Heart right ventricle (tissue), 16 donors: ENCODE measurements around the gene OBP2B. TPM values are rescaled to one million over a fixed set of nuclear protein-coding genes. Genes with fewer than 3 reads are reported as not detected.

ENCODE experiments used
- ATAC-seq, 8 donors: fragments of 200-7000 bp; cut with Tn5 transposase; one replicate each; pipeline ENCODE4 v1.9.1; 2020; ENCODE audit warnings: mild to moderate bottlenecking in 8 of 8, moderate library complexity in 8 of 8, moderate number of reproducible peaks in 1 of 8
- DNase-seq, 2 donors: peaks; one replicate each; pipeline ENCODE4 v3.0.0-alpha.2; 2020
- H3K27ac ChIP-seq, 10 donors: fragments of 200-600 bp; sonication (generic) in 2 of 10; one replicate each; pipeline versions ENCODE4 v1.5.0 to v1.8.0; 2020 to 2022; ENCODE audit warnings: mild to moderate bottlenecking in 3 of 10
- H3K27me3 ChIP-seq, 7 donors: fragments of 200-600 bp; one replicate each; pipeline ENCODE4 v1.8.0; 2021 to 2022; ENCODE audit warnings: mild to moderate bottlenecking in 2 of 7
- H3K36me3 ChIP-seq, 9 donors: fragments of 200-600 bp; sonication (generic) in 1 of 9; one replicate each; pipeline versions ENCODE4 v1.5.0 to v1.8.0; 2020 to 2022; ENCODE audit warnings: mild to moderate bottlenecking in 2 of 9
- H3K4me1 ChIP-seq, 9 donors: fragments of 200-600 bp; sonication (generic) in 1 of 9; one replicate each; pipeline versions ENCODE4 v1.5.0 to v1.8.0; 2020 to 2022; ENCODE audit warnings: mild to moderate bottlenecking in 4 of 9
- H3K4me3 ChIP-seq, 10 donors: fragments of 200-600 bp; sonication (generic) in 2 of 10; one replicate each; pipeline versions ENCODE4 v1.5.0 to v1.8.0; 2020 to 2022; ENCODE audit warnings: mild to moderate bottlenecking in 7 of 10, moderate library complexity in 2 of 10
- H3K9me3 ChIP-seq, 11 donors: fragments of 200-600 bp in 10 of 11; sonication (generic) in 2 of 11; one replicate each; pipeline versions ENCODE4 v1.5.0 to v1.8.0; 2013 to 2022; ENCODE audit warnings: mild to moderate bottlenecking in 2 of 11, control low read depth in 1 of 11, moderate library complexity in 1 of 11
- WGBS, 2 donors: extraction: QIAGEN DNeasy Blood & Tissue Kit; methylation state at CpG; one replicate each; pipeline ENCODE4 v1.1.7; 2013; ENCODE audit warnings: inconsistent platforms in 1 of 2; 5-methylcytosine and 5-hydroxymethylcytosine counted together
- intact Hi-C, 10 donors: fragments of 100-400 bp; cut with DNase I; formaldehyde crosslinking; loops; one replicate each; pipeline versions ENCODE4 v1.11.1 to v1.14.2; 2022
- polyA plus RNA-seq, 2 donors: library from polyadenylated mRNA; stranded (reverse); fragments of 200-250 nt; gene quantifications; one replicate each; pipeline ENCODE4 v1.2.3, GENCODE V29; 2013
- total RNA-seq, 10 donors: library from RNA; stranded (reverse); fragmentation: NEBNext Ultra II Directional in 3 of 10; extraction: Animal tissue kit (Norgen Biotek cat#: 25700) in 3 of 10; gene quantifications; one replicate each; pipeline versions ENCODE4 v1.2.1 to v1.2.4, GENCODE V29; 2021 to 2023
- TF ChIP-seq, protein P1 (sequence below), 9 donors: fragments of 200-600 bp; sonication (generic) in 2 of 9; IDR thresholded peaks; one replicate each; pipeline versions ENCODE4 v1.5.0 to v1.8.0; 2021 to 2022; ENCODE audit warnings: antibody characterized with exemption in 9 of 9, mild to moderate bottlenecking in 5 of 9, moderate library complexity in 1 of 9
- donor health status: Arrhythmogenic right ventricular cardiomyopathy.
- donor health status: ischemic (EF 13 %, LVEDD 7.1; RV severe dilation, severe dysfunction).
- donor health status: healthy with polysubstance abuse.
- donor health status: DM: no; HTN: yes; CAD: no.
- donor health status: DM: no; HTN: no; CAD: no.
- donor health status: ischemic (EF 25% LVEDD 6.9; RV normal size, moderate dysfunction).
- donor health status: ischemic (EF 25% LVEDD 5.7; RV mildly dilated, moderate dysfunction).
- donor health status: healthy.
- donor health status: DM: yes; HTN: yes; CAD: no.
- donor health status: Ischemic cardiomyopathy.
- donor health status: ischemic (EF 35%, LVEDD 5.7; RV mildly dilated, moderate dysfunction).
- donor health status: nonischemic (EF 11% LVEDD 7.7; RV severe dilation, severe dysfunction).
- donor health status: DM: yes; HTN: yes; CAD: no.
- donor health status: PGD.
- donor health status: ischemic (EF 29% LVEDD 5.4; RV normal size, mild dysfunction).
- donor health status: nonischemic (EF 23%, LVEDD 6.1; RV moderate dilation, normal function).

Gene OBP2B
- total and polyA plus RNA-seq, 12 donors = 0.75 TPM; not detected in 11

DNA sequence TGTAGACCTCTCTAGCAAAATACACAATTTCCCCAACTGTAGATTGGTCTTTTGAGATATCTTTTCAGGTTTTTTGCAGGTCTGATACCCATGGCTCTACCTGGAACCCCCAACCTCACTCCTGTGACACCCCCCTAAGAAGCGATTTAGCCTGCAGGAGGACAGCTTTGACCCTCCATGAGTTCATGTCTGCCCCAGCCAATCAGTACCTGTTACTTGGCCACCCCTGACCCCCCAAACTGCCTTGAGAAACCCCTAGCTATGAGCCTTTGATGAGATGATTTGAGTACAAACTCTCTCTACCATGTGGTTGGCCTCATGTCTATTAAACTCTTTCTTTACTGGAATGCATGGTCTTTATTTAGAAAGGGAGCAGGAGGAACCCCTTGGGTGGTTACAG, 40.3 kb upstream of the OBP2B start:
- no peaks in the 10 kb centered on the region for H3K36me3 ChIP-seq
- H3K27me3 ChIP-seq = peaks cover 0 to 22% (median 0%) of the 10 kb centered on the region in 7 donors
- H3K27ac ChIP-seq = no peak overlapping the region
- no peak for DNase-seq
- H3K9me3 ChIP-seq = peaks cover 0 to 10% (median 0%) of the 10 kb centered on the region in 11 donors
- intact Hi-C loops = no loop called here
- no peak overlapping the region for H3K4me3 ChIP-seq
- TF ChIP-seq, protein P1, sequence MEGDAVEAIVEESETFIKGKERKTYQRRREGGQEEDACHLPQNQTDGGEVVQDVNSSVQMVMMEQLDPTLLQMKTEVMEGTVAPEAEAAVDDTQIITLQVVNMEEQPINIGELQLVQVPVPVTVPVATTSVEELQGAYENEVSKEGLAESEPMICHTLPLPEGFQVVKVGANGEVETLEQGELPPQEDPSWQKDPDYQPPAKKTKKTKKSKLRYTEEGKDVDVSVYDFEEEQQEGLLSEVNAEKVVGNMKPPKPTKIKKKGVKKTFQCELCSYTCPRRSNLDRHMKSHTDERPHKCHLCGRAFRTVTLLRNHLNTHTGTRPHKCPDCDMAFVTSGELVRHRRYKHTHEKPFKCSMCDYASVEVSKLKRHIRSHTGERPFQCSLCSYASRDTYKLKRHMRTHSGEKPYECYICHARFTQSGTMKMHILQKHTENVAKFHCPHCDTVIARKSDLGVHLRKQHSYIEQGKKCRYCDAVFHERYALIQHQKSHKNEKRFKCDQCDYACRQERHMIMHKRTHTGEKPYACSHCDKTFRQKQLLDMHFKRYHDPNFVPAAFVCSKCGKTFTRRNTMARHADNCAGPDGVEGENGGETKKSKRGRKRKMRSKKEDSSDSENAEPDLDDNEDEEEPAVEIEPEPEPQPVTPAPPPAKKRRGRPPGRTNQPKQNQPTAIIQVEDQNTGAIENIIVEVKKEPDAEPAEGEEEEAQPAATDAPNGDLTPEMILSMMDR (IDR thresholded peaks at IDR 0.05) = no peak
- H3K4me1 ChIP-seq = peaks cover 0 to 23% (median 7%) of the 10 kb centered on the region in 9 donors
- no peak for ATAC-seq
- 95 to 98% methylated on average over 1 of the region's 1 CpG for WGBS, 2 donors

DNA sequence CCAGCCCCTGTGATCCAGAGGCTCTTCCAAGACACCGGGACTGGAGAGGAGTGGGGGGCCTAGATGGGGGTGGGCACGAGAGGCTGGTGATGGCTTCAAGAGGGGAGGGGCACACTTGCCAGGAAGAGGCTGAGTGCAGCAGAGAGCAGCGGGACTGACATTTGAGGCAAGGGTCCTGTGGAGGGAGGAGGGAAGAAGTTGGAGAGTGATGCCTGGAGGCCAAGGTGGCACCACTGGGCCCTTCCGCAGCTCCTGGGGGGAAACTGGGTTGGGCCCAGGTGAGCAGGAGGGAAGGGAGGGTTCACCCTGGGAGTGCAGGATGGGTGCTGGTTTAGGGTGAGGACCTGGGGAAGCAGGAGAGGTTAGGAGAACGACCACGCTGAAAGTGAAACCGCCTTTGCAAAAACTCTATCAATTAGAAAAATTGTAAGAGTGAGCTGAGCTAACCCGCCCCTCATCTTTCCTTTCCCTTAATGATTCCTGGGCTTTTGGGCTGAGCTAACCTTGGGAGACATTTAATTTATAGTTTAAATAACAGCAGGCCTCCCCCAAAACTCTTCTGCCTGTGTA, 39.8 kb upstream of the OBP2B start:
- H3K4me3 ChIP-seq = no peak overlapping the region
- intact Hi-C loops = no loop called here
- 90 to 92% methylated on average over 8 of the region's 8 CpGs for WGBS, 2 donors
- DNase-seq (no peak), ATAC-seq (no peak)
- peaks cover 0 to 5% (median 0%) of the 10 kb centered on the region in 11 donors for H3K9me3 ChIP-seq
- H3K4me1 ChIP-seq = peaks cover 0 to 23% (median 7%) of the 10 kb centered on the region in 9 donors
- TF ChIP-seq, protein P1 (IDR thresholded peaks at IDR 0.05) = no peak
- H3K36me3 ChIP-seq = no peaks in the 10 kb centered on the region
- no peak overlapping the region for H3K27ac ChIP-seq
- H3K27me3 ChIP-seq = peaks cover 0 to 22% (median 0%) of the 10 kb centered on the region in 7 donors

DNA sequence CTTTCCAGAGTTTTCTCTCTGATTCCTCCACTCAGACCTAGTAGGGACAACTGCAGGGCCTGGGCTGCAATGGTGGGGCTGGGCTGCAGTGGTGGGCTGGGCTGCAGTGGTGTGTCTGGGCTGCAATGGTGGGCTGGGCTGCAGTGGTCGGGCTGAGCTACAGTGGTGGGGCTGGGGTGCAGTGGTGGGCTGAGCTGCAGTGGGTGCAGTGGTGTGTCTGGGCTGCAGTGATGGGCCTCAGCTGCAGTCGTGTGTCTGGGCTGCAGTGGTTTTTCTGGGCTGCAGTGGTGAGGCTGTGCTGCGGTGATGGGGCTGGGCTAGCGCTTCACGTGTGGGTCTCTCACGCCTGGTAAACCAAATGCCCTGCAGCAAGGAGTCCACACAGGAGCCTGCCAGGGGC, 38.6 kb upstream of the OBP2B start:
- Histone ChIP-seq H3K27ac (no peak overlapping the region), H3K27me3 (peaks cover 0 to 25% (median 0%) of the 10 kb centered on the region in 7 donors), H3K36me3 (no peaks in the 10 kb centered on the region), H3K9me3 (no peaks in the 10 kb centered on the region), H3K4me1 (peaks cover 0 to 15% (median 5%) of the 10 kb centered on the region in 9 donors), H3K4me3 (no peak overlapping the region)
- intact Hi-C loops = no loop called here
- 80 to 81% methylated on average over 6 of the region's 6 CpGs for WGBS, 2 donors
- ATAC-seq = no peak
- TF ChIP-seq, protein P1 (IDR thresholded peaks at IDR 0.05) = no peak
- DNase-seq = no peak

DNA sequence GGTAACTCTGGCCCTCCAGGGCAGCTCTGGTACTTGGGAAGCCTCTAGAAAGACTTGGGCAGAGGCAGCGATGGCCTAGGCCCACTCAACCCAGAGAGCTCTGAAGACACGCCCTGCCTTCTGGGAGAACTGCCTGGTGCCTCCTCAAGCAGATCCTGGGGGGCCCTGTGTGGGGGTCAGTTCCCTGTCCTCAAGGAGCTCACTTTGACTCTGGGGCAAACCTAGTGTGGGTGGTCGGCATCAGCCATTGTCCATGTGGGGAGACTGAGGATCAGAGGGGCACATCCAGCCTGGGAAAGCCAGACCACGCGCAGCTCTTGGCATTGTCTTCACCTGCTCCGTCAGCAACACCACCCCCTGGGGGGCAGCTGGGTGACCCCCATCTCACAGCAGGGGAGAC, 37.9 kb upstream of the OBP2B start:
- intact Hi-C loops = no loop called here
- H3K27ac ChIP-seq = no peak overlapping the region
- no peak overlapping the region for H3K4me3 ChIP-seq
- H3K36me3 ChIP-seq = no peaks in the 10 kb centered on the region
- H3K27me3 ChIP-seq = peaks cover 0 to 29% (median 0%) of the 10 kb centered on the region in 7 donors
- TF ChIP-seq, protein P1 (IDR thresholded peaks at IDR 0.05) = no peak
- ATAC-seq = no peak
- no peak for DNase-seq
- 92 to 94% methylated on average over 6 of the region's 6 CpGs for WGBS, 2 donors
- H3K4me1 ChIP-seq = peaks cover 0 to 9% (median 2%) of the 10 kb centered on the region in 9 donors
- H3K9me3 ChIP-seq = no peaks in the 10 kb centered on the region
